HL-60 (cell line): ENCODE data around the gene CDYL2.

Experiments
- DNase-seq, 2 experiments: peaks; one replicate each; pipeline ENCODE4 v3.0.0-alpha.2; 2010 to 2020; ENCODE audit warnings: low read depth in 1 of 2, low spot score in 1 of 2
- H3K27ac ChIP-seq: fragments of 250-450 bp; sonication (Bioruptor Pico); replicated peaks from 2 replicates; pipeline ENCODE4 v1.5.1; 2020; ENCODE audit warnings: mild to moderate bottlenecking, moderate library complexity
- H3K27me3 ChIP-seq: fragments of 250-450 bp; sonication (Bioruptor Pico); 2 replicates; pipeline ENCODE4 v1.5.1; 2021; ENCODE audit warnings: mild to moderate bottlenecking, moderate library complexity; ENCODE audit not compliant: insufficient read depth, poor library complexity, severe bottlenecking
- H3K4me3 ChIP-seq: replicated peaks from 2 replicates; pipeline ENCODE4 v1.5.1; 2011; ENCODE audit warnings: mild to moderate bottlenecking, control low read depth, low read length; ENCODE audit not compliant: insufficient read depth
- CTCF ChIP-seq: IDR thresholded peaks from one replicate; pipeline ENCODE4 v1.5.1; 2011; ENCODE audit warnings: low read length, control low read depth, inconsistent platforms; ENCODE audit not compliant: insufficient read depth
- GABPA ChIP-seq: IDR thresholded peaks from 2 replicates; pipeline ENCODE4 v1.6.1; 2012; ENCODE audit warnings: low read depth
- POLR2AphosphoS5 ChIP-seq: IDR thresholded peaks from 2 replicates; pipeline ENCODE4 v1.6.1; 2012; ENCODE audit warnings: low read depth
- REST ChIP-seq: IDR thresholded peaks from 2 replicates; pipeline ENCODE4 v1.6.1; 2012; ENCODE audit warnings: low read depth; ENCODE audit not compliant: insufficient replicate concordance
- SPI1 ChIP-seq: IDR thresholded peaks from 2 replicates; pipeline ENCODE4 v1.6.1; 2012; ENCODE audit warnings: low read depth, mild to moderate bottlenecking, borderline replicate concordance

Gene CDYL2

GRCh38 chr16:80836846-80837245, 32.4 kb upstream of the CDYL2 start:
- Histone ChIP-seq H3K27ac (no peak overlapping the region), H3K4me3 (no peak overlapping the region), H3K27me3 (no peaks in the 10 kb centered on the region)
- TF ChIP-seq POLR2AphosphoS5 (no peak), CTCF (no peak), REST (no peak), GABPA (no peak), SPI1 (no peak)
- DNase-seq: no peak

GRCh38 chr16:80836202-80836601, 31.8 kb upstream of the CDYL2 start:
- TF ChIP-seq REST (no peak), SPI1 (no peak), CTCF (no peak), POLR2AphosphoS5 (no peak)
- Histone ChIP-seq H3K4me3 (no peak overlapping the region), H3K27me3 (no peaks in the 10 kb centered on the region), H3K27ac (no peak overlapping the region)
- no peak for DNase-seq

GRCh38 chr16:80831039-80831438, 26.6 kb upstream of the CDYL2 start:
- TF ChIP-seq SPI1: no peak
- TF ChIP-seq POLR2AphosphoS5: no peak
- no peak for TF ChIP-seq REST
- DNase-seq: no peak
- H3K27me3 ChIP-seq: no peaks in the 10 kb centered on the region
- H3K27ac ChIP-seq: no peak overlapping the region
- no peak overlapping the region for H3K4me3 ChIP-seq

GRCh38 chr16:80828495-80828894, 24.1 kb upstream of the CDYL2 start:
- no peaks in the 10 kb centered on the region for H3K27me3 ChIP-seq
- no peak for DNase-seq

More at GRCh38 chr16:80828495-80828894, 24.1 kb upstream of the CDYL2 start:
- Histone ChIP-seq H3K4me3 (no peak overlapping the region), H3K27ac (no peak overlapping the region)
- TF ChIP-seq REST (no peak), SPI1 (no peak), CTCF (no peak), POLR2AphosphoS5 (no peak), GABPA (no peak)
